Kidney glomerular epithelial cell (primary cell): Measurements from ENCODE around the gene LTBP2.

Source experiments
- DNase-seq: peaks from one replicate; lab custom pipeline; 2025; lab: John Stamatoyannopoulos, UW

Gene LTBP2

GRCh38 chr14:74571901-74572725 lies 39.9 kb downstream of the LTBP2 start:
- DNase-seq, result peak; percentile 98

GRCh38 chr14:74571441-74571841 lies 40.6 kb downstream of the LTBP2 start:
- DNase-seq, result no peak

GRCh38 chr14:74570696-74571095 lies 41.3 kb downstream of the LTBP2 start:
- DNase-seq, result no peak

DNA sequence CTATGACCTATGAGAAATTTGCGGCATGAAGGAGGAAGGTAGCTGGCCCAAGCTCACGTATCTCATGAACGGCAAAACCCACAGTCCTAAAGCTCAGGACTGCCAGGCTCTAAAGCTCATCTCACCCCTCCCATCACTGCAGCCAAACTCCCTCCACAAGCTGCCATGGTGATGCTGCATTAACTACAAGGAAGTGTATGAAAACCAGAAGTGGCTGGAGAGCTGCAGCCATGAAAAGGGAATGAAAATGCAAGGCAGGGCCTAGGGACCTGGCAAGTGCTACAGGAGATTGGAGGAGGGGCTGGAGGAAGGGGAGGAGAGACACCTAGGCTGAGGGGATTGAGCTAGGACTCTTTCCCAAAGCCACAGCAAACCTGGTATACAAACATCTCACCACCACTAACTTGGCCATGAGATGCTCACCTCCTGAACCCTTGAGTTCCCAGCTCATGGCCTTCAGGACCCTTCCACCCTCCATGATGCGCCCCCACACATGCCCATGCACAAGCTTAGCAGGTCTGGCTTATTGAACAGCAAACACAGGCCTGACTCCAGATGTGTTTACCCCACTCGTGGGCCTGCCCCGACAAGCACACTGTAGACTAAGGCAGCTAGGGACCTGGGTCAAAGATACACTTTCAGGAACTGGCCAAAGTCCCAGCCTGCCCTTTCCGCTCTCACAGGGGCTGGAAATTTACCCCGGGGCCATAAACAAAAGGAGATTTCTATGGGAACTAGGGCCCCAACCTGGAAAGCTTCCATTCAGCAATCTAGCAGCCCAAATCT lies 42.0 kb downstream of the LTBP2 start:
- no peak for DNase-seq

DNA sequence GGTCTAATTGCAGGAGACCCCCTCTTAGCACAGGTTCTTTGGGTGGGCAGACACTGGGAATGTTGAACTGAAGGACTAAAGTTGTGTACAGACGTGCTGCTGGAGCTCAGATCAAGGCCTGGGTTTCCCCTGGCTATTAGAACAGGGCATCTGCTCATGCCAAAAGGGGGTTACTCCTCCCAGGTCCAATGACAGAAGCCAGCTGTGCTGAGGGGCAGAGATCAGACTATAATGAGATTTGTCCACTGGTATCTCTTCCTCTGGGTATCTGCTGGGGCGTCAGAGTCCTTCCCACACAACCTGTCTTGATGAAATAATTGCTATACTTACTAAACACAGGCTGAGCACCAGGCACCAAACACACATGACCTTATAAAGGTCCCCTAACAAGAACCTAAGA lies 42.6 kb downstream of the LTBP2 start:
- DNase-seq, result no peak

GRCh38 chr14:74568911-74569310 lies 43.1 kb downstream of the LTBP2 start:
- no peak for DNase-seq

GRCh38 chr14:74568380-74568649 lies 43.7 kb downstream of the LTBP2 start:
- no peak for DNase-seq

- DNase-seq, result no peak
These were observed 44.2 kb downstream of the LTBP2 start for GRCh38 chr14:74567646-74568379.

DNA sequence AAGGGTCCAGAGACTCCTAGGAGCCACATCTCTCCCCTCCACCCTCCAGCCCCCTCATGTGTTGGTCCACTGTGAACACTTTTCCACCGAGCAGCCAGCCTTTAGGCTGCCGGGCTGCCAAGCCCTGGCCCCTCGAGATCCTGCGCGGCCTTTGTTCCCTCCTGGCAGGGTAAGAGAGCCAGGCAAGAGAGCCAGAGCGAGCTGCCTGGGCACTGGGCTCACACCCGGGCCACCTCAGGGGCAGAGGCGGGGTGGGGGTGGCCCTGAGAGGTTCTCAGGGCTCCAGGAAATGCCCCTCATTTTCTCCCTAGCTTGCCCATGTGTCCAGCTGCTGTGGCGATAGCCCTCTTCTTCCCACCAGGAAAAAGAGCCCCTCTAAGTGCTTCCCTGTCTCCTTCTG lies 44.8 kb downstream of the LTBP2 start:
- DNase-seq, result no peak

DNA sequence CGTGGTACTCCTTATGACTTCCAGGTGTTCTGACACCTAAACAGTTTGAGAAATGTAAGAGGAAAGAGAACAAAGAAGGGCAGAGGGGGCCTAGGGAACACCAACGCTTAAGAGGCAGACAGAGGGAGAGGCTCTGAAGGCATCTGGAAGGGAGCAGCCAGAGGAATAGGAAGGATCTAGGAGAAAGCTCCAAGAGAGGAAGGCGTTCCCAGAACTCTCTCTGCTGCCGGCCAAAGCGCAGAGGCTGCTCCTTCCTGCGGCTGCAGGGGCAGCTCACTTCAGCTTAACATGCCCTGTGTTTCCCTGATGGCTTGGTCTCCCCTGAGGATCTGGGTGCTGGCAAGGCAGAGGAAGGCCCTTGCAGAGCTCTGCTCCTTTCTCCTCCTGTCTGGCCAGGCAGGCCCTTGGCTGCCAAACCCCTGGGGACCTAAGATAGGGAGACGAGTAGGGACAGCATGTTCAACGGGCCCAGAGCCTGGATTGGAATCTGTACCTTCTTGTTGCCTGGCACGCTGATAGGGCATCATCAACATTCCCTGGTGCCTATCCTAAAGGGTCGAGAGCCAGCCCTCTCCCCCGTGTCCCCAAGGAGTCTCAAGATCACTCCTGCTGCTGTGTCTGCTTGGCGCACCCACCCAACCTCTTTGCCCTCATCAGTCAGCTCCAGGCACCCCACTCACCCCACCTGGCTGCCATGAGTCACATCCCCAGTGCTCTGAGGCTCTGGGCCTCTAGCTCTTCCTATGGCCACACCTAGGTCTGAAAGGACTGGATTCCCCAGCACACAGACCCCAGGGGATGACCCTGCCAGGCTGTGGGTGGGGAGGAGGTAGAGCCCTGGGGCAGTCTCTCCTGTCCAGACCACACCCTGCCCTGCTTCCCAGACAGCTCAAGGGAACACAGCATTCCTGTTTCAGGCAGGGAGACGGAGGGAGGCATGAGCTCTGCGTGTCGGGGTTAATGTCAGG lies 45.6 kb downstream of the LTBP2 start:
- no peak for DNase-seq

GRCh38 chr14:74563586-74564159 lies 48.4 kb downstream of the LTBP2 start:
- DNase-seq, result no peak

DNA sequence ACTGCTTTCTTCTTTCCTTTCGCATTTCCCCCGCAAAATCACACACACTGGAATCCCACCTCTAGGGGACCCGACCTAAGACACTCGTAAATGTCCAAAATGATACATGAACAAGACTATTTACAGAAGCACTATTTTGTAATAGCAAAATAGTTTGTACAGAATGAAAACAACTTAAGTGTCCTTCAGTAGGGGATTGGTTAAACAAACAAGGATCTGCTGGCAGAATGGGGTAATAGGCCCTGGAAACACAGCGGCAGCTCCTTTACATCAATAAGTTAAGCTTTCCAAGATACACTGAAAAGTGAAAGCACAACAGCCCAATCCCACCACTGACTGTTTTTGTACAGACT lies 48.8 kb downstream of the LTBP2 start:
- DNase-seq, result no peak

GRCh38 chr14:74562515-74563232 lies 49.4 kb downstream of the LTBP2 start:
- no peak for DNase-seq

- DNase-seq, result no peak
These were observed 53.4 kb downstream of the LTBP2 start for GRCh38 chr14:74558655-74559054.

DNA sequence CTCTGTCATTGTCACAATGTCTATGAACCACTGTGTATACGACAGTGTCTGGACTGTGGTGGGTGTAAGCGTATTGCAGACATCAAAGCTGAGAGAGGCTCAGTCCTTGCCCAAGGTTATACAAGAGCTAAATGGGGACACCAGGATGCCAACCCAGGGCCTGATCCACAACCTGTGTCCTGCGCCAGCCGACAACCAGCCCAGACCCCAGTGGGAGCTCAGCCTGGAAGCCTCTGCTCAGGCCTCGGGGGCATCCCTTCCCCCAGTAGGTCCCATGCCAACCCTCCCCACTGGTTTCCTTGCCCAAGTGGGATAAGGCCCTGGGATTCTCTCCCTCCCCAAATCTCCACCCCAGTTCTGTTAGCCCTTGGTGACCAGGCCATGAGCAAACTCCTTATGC lies 54.3 kb downstream of the LTBP2 start:
- DNase-seq, result no peak

- no peak for DNase-seq
These were observed 56.5 kb downstream of the LTBP2 start for GRCh38 chr14:74555476-74556050.

GRCh38 chr14:74554742-74555362 lies 57.2 kb downstream of the LTBP2 start:
- no peak for DNase-seq

DNA sequence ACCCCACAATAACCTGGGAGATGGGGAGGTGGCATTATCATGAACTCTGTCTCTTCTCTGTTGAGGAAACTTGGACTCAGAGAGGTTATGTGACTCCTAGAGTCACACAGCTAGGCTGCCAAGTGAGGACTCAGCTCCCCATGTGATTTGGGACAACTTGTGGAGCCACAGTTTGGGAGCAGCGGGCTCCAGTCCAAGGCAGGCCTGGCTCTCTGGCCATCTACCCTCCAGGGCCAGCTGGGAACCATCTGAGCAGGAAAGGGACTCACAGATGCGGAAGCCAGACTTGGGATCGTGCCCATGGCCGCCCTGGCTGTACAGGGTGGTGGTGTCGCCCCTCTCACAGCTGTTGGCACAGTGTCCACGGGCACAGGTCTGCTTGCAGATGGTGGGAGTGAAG lies 59.4 kb downstream of the LTBP2 start:
- DNase-seq, result no peak

DNA sequence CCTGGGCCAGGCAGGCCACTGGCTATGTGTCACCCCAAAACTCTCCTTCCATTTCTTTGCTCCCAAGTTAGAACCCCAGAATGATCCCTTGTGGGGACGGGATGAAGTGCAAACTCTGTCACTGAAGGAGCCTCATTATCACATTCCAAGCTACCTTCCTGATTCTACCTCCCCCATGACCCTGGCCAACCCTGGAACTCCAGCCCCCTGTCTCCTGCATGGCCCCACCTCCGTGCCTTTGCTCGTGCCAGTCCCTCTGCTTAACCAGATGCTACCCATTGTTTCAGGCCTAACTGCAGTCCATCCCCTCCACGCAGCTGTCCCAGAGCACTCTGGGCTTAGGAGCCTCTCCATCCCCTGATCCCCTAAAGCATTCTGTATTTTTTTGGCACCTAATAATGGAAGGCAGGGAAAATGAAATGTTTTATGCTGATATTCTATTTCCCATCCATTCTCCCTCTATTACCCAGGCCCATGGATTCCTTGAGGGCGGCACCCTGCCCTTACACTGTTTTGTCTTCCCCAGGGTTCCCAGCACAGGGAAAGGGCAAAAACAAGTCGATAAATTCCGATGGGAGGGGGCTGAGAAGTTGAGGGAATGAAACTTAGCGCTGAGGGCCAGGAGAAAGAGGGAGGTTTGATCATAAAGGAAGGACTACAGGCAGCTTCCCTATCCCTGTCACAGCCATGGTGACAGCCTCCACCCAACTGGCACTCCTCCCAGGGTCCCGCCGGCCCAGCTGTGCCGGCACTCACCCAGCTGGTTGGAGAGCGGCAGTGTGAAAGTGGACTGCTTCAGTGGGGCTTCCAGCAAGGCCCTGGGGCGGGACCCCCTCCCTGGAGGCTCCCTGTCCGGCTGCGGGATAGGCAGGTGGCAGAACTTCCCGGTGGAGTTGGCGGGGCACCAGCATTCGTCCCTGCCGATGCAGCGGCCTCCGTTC lies 60.3 kb downstream of the LTBP2 start:
- no peak for DNase-seq
